ENCODE data around the gene SETBP1.

DNA sequence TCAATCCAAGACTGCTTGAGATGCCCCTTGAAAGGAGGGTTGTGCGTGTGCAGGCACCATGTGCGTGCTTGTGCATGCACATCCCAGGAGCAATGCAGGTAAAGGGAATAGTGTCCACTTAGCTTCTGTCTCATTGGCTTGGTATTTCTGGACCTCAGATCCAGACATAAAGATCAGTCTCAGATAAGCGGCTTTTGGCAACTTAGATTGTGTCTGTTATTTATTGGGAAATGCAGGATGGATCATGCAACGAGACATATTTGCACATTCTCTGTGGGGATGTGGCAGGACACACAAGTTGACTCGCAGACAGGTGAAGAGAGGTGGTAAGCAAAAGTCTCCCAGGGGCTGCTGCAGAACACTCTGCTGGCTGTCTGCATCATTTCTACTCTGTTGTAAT, 67.9 kb downstream of the SETBP1 start:
- TF ChIP-seq POLR2A (IDR thresholded peaks at IDR 0.05) (no peak), CTCF (IDR thresholded peaks at IDR 0.05) (no peak)
